ENCODE measurements around the gene COPRS.

- no peak for TF ChIP-seq CTCF (IDR thresholded peaks at IDR 0.05)
- no peak for TF ChIP-seq POLR2AphosphoS5 (IDR thresholded peaks at IDR 0.05)
Observed at GRCh38 chr17:31829649-31830048, 29.4 kb downstream of the COPRS start.
